HepG2 (cell line): ENCODE measurements around the gene UNC50. TPM values are rescaled to one million over a fixed set of nuclear protein-coding genes. Genes with fewer than 3 reads are reported as not detected.

Experiments used
- ETV5 ChIP-seq: IDR thresholded peaks from 2 replicates; pipeline ENCODE4 v1.6.1; 2018; ENCODE audit warnings: missing biosample characterization, missing genetic modification reagents, inconsistent platforms, borderline replicate concordance
- HOXA5 ChIP-seq: sonication (generic); formaldehyde crosslinking; IDR thresholded peaks from 2 replicates; pipeline ENCODE4 v1.4.0; 2020; ENCODE audit warnings: missing genetic modification reagents
- KDM4B ChIP-seq: sonication (generic); formaldehyde crosslinking; IDR thresholded peaks from 2 replicates; pipeline ENCODE4 v1.4.0; 2020; ENCODE audit warnings: missing genetic modification reagents
- KMT2A ChIP-seq: sonication (generic); formaldehyde crosslinking; IDR thresholded peaks from 2 replicates; pipeline ENCODE4 v1.4.0; 2020; ENCODE audit warnings: missing genetic modification reagents
- MAZ ChIP-seq, 2 experiments: sonication (generic) in 1 of 2; formaldehyde crosslinking in 1 of 2; IDR thresholded peaks; 2 replicates each; pipeline versions ENCODE4 v1.5.0 to v1.6.1; 2012 to 2020; ENCODE audit warnings: low read depth in 2 of 2, mild to moderate bottlenecking in 2 of 2, borderline replicate concordance in 1 of 2, improper control_type of control experiment in 1 of 2, low read length in 1 of 2, missing genetic modification reagents in 1 of 2, moderate library complexity in 1 of 2
- TSC22D2 ChIP-seq: sonication (generic); formaldehyde crosslinking; IDR thresholded peaks from 2 replicates; pipeline ENCODE4 v1.5.1; 2020; ENCODE audit warnings: missing genetic modification reagents, mild to moderate bottlenecking, borderline replicate concordance
- ZBTB1 ChIP-seq: sonication (generic); formaldehyde crosslinking; IDR thresholded peaks from 2 replicates; pipeline ENCODE4 v1.4.0; 2020; ENCODE audit warnings: missing genetic modification reagents, borderline replicate concordance
- ZFP41 ChIP-seq: sonication (generic); formaldehyde crosslinking; IDR thresholded peaks from 2 replicates; pipeline ENCODE4 v1.4.0; 2020; ENCODE audit warnings: mild to moderate bottlenecking, missing genetic modification reagents, borderline replicate concordance
- ZFYVE20 ChIP-seq: sonication (generic); formaldehyde crosslinking; IDR thresholded peaks from 2 replicates; pipeline ENCODE4 v1.8.0; 2023; ENCODE audit warnings: low read depth, mild to moderate bottlenecking, moderate library complexity, missing genetic modification reagents, borderline replicate concordance
- ZNF180 ChIP-seq: sonication (generic); formaldehyde crosslinking; IDR thresholded peaks from 2 replicates; pipeline ENCODE4 v1.4.0; 2020; ENCODE audit warnings: low read depth, missing genetic modification reagents, borderline replicate concordance
- ZNF343 ChIP-seq: sonication (generic); formaldehyde crosslinking; IDR thresholded peaks from 2 replicates; pipeline ENCODE4 v1.4.0; 2020; ENCODE audit warnings: mild to moderate bottlenecking, missing genetic modification reagents
- ZNF431 ChIP-seq: sonication (generic); formaldehyde crosslinking; IDR thresholded peaks from 2 replicates; pipeline ENCODE4 v1.9.0; 2022; ENCODE audit warnings: missing genetic modification reagents, low read depth, mild to moderate bottlenecking, borderline replicate concordance
- ZNF432 ChIP-seq: sonication (generic); formaldehyde crosslinking; IDR thresholded peaks from 2 replicates; pipeline ENCODE4 v1.5.0; 2020; ENCODE audit warnings: missing genetic modification reagents, mild to moderate bottlenecking, borderline replicate concordance
- ZNF562 ChIP-seq: sonication (generic); formaldehyde crosslinking; IDR thresholded peaks from 2 replicates; pipeline ENCODE4 v1.8.0; 2022; ENCODE audit warnings: missing genetic modification reagents, borderline replicate concordance
- ZNF577 ChIP-seq: sonication (generic); formaldehyde crosslinking; IDR thresholded peaks from 2 replicates; pipeline ENCODE4 v1.4.0; 2020; ENCODE audit warnings: mild to moderate bottlenecking, low read depth, missing genetic modification reagents, borderline replicate concordance
- polyA plus RNA-seq, 8 experiments: library from polyadenylated mRNA; depleted of rRNA in 3 of 8; stranded (reverse) in 7 of 8; unstranded in 1 of 8; fragments of >200 nt; fragmentation: Illumina TruSeq in 4 of 8; extraction: Trizol in 4 of 8; gene quantifications; 2 replicates each; pipeline versions ENCODE4 v1.2.1 to v1.2.3, GENCODE V29; 2011 to 2016; ENCODE audit warnings: low read depth in 4 of 8, missing spikeins in 1 of 8, mixed read lengths in 1 of 8; ENCODE audit not compliant: insufficient read depth in 1 of 8
- total RNA-seq, 5 experiments: library from RNA; depleted of rRNA; stranded (reverse); fragments of >200 nt; fragmentation: Illumina TruSeq; extraction: Trizol; gene quantifications; 2 replicates each; pipeline ENCODE4 v1.2.3, GENCODE V29; 2016; ENCODE audit warnings: low read depth in 1 of 5
- TF ChIP-seq, protein P1 (sequence below): sonication (generic); formaldehyde crosslinking; IDR thresholded peaks from 2 replicates; pipeline ENCODE4 v1.4.0; 2020; ENCODE audit warnings: mild to moderate bottlenecking, missing genetic modification reagents
- TF ChIP-seq, protein P2 (sequence below): sonication (generic); formaldehyde crosslinking; IDR thresholded peaks from 2 replicates; pipeline ENCODE4 v1.4.0; 2020; ENCODE audit warnings: missing genetic modification reagents, borderline replicate concordance
- TF ChIP-seq, protein P3 (sequence below): sonication (generic); formaldehyde crosslinking; IDR thresholded peaks from 2 replicates; pipeline ENCODE4 v1.8.0; 2022; ENCODE audit warnings: mild to moderate bottlenecking, missing genetic modification reagents; ENCODE audit not compliant: insufficient replicate concordance
- TF ChIP-seq, protein P4 (sequence below): sonication (generic); formaldehyde crosslinking; IDR thresholded peaks from 2 replicates; pipeline ENCODE4 v1.4.0; 2020; ENCODE audit warnings: missing genetic modification reagents
- TF ChIP-seq, protein P5 (sequence below): IDR thresholded peaks from 2 replicates; pipeline ENCODE4 v1.6.1; 2016; ENCODE audit warnings: mild to moderate bottlenecking, missing biosample characterization, missing genetic modification reagents

UNC50 gene
- total and polyA plus RNA-seq, 2 of the 13 experiments (the other 11 are each of a cell fraction or from before 2014, with no cell fraction given) = 92.6 to 95.6 TPM

DNA sequence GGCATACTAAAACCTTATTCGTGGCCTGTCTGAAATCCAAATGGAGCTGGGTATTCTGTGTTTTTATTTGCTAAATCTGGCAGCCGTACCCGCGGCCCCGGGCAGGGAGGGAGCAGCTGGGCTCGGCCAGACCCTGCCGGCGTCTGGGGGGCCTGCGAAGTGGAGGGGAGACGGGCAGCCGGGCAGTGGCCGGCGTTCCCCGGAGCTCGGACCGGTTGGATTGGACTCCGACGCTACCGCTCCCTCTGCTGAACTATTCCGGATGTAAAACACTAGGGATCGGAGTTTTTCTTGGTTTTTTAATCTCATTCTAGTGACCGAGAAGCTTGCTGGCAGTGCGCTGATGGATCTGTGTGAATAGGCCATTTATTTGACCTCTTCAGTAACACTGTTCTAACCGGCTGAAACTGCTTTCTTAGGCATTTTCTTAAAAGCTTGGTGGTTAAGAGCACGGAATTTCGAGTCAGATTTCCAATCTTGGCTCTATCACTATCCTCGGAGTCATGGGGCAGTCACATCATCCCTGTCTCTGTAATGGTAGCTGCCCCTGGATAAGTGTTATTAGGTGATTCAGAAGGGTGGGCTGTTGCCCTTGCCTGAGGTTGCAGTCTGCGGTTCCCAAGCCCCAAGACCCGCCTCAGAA, 694 bp downstream of the UNC50 start (continued):
- TF ChIP-seq, protein P1, sequence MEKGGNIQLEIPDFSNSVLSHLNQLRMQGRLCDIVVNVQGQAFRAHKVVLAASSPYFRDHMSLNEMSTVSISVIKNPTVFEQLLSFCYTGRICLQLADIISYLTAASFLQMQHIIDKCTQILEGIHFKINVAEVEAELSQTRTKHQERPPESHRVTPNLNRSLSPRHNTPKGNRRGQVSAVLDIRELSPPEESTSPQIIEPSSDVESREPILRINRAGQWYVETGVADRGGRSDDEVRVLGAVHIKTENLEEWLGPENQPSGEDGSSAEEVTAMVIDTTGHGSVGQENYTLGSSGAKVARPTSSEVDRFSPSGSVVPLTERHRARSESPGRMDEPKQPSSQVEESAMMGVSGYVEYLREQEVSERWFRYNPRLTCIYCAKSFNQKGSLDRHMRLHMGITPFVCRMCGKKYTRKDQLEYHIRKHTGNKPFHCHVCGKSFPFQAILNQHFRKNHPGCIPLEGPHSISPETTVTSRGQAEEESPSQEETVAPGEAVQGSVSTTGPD = 0 out of 2 replicates have a peak, but pooled peaks have one; percentile 61
- no peak for TF ChIP-seq ZNF562
- no peak for TF ChIP-seq ZNF431
- TF ChIP-seq HOXA5 = no peak
- TF ChIP-seq ZNF180 = no peak
- TF ChIP-seq TSC22D2 = no peak
- TF ChIP-seq, protein P2, sequence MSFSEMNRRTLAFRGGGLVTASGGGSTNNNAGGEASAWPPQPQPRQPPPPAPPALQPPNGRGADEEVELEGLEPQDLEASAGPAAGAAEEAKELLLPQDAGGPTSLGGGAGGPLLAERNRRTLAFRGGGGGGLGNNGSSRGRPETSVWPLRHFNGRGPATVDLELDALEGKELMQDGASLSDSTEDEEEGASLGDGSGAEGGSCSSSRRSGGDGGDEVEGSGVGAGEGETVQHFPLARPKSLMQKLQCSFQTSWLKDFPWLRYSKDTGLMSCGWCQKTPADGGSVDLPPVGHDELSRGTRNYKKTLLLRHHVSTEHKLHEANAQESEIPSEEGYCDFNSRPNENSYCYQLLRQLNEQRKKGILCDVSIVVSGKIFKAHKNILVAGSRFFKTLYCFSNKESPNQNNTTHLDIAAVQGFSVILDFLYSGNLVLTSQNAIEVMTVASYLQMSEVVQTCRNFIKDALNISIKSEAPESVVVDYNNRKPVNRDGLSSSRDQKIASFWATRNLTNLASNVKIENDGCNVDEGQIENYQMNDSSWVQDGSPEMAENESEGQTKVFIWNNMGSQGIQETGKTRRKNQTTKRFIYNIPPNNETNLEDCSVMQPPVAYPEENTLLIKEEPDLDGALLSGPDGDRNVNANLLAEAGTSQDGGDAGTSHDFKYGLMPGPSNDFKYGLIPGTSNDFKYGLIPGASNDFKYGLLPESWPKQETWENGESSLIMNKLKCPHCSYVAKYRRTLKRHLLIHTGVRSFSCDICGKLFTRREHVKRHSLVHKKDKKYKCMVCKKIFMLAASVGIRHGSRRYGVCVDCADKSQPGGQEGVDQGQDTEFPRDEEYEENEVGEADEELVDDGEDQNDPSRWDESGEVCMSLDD (CRISPR knock-in tag) = 0 out of 2 replicates have a peak, but pooled peaks have one; percentile 54
- 0 out of 2 replicates have a peak, but pooled peaks have one; percentile 36 for TF ChIP-seq ZBTB1
- TF ChIP-seq, protein P3, sequence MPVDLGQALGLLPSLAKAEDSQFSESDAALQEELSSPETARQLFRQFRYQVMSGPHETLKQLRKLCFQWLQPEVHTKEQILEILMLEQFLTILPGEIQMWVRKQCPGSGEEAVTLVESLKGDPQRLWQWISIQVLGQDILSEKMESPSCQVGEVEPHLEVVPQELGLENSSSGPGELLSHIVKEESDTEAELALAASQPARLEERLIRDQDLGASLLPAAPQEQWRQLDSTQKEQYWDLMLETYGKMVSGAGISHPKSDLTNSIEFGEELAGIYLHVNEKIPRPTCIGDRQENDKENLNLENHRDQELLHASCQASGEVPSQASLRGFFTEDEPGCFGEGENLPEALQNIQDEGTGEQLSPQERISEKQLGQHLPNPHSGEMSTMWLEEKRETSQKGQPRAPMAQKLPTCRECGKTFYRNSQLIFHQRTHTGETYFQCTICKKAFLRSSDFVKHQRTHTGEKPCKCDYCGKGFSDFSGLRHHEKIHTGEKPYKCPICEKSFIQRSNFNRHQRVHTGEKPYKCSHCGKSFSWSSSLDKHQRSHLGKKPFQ (CRISPR knock-in tag) = no peak
- TF ChIP-seq, protein P4, sequence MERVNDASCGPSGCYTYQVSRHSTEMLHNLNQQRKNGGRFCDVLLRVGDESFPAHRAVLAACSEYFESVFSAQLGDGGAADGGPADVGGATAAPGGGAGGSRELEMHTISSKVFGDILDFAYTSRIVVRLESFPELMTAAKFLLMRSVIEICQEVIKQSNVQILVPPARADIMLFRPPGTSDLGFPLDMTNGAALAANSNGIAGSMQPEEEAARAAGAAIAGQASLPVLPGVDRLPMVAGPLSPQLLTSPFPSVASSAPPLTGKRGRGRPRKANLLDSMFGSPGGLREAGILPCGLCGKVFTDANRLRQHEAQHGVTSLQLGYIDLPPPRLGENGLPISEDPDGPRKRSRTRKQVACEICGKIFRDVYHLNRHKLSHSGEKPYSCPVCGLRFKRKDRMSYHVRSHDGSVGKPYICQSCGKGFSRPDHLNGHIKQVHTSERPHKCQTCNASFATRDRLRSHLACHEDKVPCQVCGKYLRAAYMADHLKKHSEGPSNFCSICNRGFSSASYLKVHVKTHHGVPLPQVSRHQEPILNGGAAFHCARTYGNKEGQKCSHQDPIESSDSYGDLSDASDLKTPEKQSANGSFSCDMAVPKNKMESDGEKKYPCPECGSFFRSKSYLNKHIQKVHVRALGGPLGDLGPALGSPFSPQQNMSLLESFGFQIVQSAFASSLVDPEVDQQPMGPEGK (CRISPR knock-in tag) = no peak
- TF ChIP-seq ZNF343 (CRISPR knock-in tag) = no peak
- TF ChIP-seq ZNF432 = no peak
- 0 out of 2 replicates have a peak, but pooled peaks have one; percentile 77 for TF ChIP-seq ZNF577 (CRISPR knock-in tag)
- TF ChIP-seq KDM4B (CRISPR knock-in tag) = no peak
- TF ChIP-seq KMT2A (CRISPR knock-in tag) = no peak
- no peak for TF ChIP-seq ETV5
- TF ChIP-seq MAZ (IDR thresholded peaks at IDR 0.05; ENCODE audit: borderline replicate concordance, low read depth, low read length) = no peak
- TF ChIP-seq MAZ (CRISPR knock-in tag; IDR thresholded peaks at IDR 0.05; ENCODE audit: low read depth) = no peak
- TF ChIP-seq ZFYVE20 (CRISPR knock-in tag) = 0 out of 2 replicates have a peak, but pooled peaks have one; percentile 9
- TF ChIP-seq, protein P5, sequence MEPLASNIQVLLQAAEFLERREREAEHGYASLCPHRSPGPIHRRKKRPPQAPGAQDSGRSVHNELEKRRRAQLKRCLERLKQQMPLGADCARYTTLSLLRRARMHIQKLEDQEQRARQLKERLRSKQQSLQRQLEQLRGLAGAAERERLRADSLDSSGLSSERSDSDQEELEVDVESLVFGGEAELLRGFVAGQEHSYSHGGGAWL (CRISPR knock-in tag) = no peak
- no peak for TF ChIP-seq ZFP41 (CRISPR knock-in tag)
